MG63 (cell line): ENCODE measurements around the gene GOLGA6L10. TPM values are rescaled to one million over a fixed set of nuclear protein-coding genes. Genes with fewer than 3 reads are reported as not detected.
"Not testable (repeated sequence)": the region's sequence is repeated elsewhere in the genome, so short reads cannot be mapped to it uniquely, and the experiment has no call there.

Experiments
- DNase-seq: peaks from one replicate; pipeline ENCODE4 v3.0.0-alpha.2; 2020
- H3K27me3 ChIP-seq: fragments of 250-450 bp; sonication (Bioruptor Pico); 2 replicates; pipeline ENCODE4 v1.5.1; 2020; ENCODE audit warnings: mild to moderate bottlenecking, moderate library complexity
- H3K36me3 ChIP-seq: fragments of 250-450 bp; sonication (Bioruptor Pico); 2 replicates; pipeline ENCODE4 v1.5.1; 2020; ENCODE audit warnings: mild to moderate bottlenecking, moderate library complexity
- H3K4me3 ChIP-seq: fragments of 250-450 bp; sonication (Bioruptor Pico); 2 replicates; pipeline ENCODE4 v1.5.1; 2020; ENCODE audit warnings: mild to moderate bottlenecking, moderate library complexity
- H3K9me3 ChIP-seq: fragments of 250-450 bp; sonication (Bioruptor Pico); 2 replicates; pipeline ENCODE4 v1.5.1; 2020; ENCODE audit warnings: mild to moderate bottlenecking, moderate library complexity
- total RNA-seq: library from RNA; depleted of rRNA; stranded (reverse); fragments of >200 nt; shearing (Covaris generic); gene quantifications from 2 replicates; pipeline ENCODE4 v1.2.3, GENCODE V29; 2014; ENCODE audit warnings: low replicate concordance

Gene GOLGA6L10
- total RNA-seq, 1 experiment from 2014 or later = not detected

GRCh38 chr15:82354546-82354945 lies 5.3 kb upstream of the GOLGA6L10 start:
- not testable (repeated sequence) for DNase-seq

DNA sequence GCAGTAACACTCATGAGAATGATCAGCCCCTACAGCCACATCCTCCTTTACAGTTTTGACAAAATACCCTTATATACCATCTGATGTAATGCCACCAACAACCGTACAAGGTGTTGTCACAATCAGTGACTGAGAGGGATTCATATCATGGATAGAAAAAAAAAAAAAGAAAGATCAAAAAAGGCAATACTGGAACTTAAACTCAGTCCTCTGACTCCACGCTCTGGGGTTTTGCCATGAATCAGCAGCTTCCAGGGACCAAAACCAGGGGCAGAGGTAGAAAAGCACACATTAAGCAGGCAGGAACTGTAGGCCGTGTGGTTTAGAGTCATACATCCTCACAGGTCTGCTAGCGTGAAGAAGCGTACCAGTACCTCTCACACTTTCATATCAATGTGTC lies 1.6 kb downstream of the GOLGA6L10 start:
- not testable (repeated sequence) for H3K9me3 ChIP-seq, H3K4me3 ChIP-seq, H3K36me3 ChIP-seq, H3K27me3 ChIP-seq, DNase-seq

More at GRCh38 chr15:82354546-82354945, 5.3 kb upstream of the GOLGA6L10 start:
- H3K4me3 ChIP-seq, H3K36me3 ChIP-seq, H3K9me3 ChIP-seq, H3K27me3 ChIP-seq: not testable (repeated sequence)

- not testable (repeated sequence) for H3K9me3 ChIP-seq, H3K4me3 ChIP-seq, DNase-seq, H3K27me3 ChIP-seq, H3K36me3 ChIP-seq
These were observed 4.1 kb downstream of the GOLGA6L10 start for GRCh38 chr15:82345176-82345575.

GRCh38 chr15:82344421-82344820 lies 4.9 kb downstream of the GOLGA6L10 start:
- H3K4me3 ChIP-seq, H3K36me3 ChIP-seq, DNase-seq, H3K27me3 ChIP-seq, H3K9me3 ChIP-seq: not testable (repeated sequence)

- not testable (repeated sequence) for H3K4me3 ChIP-seq, DNase-seq, H3K36me3 ChIP-seq, H3K9me3 ChIP-seq, H3K27me3 ChIP-seq
These were observed 5.4 kb downstream of the GOLGA6L10 start for GRCh38 chr15:82343851-82344250.

- H3K27me3 ChIP-seq, H3K36me3 ChIP-seq: not testable (repeated sequence)
- peak; percentile 41 for DNase-seq
These were observed 6.5 kb downstream of the GOLGA6L10 start for GRCh38 chr15:82342632-82343374.

GRCh38 chr15:82338573-82338972 lies 10.7 kb downstream of the GOLGA6L10 start:
- not testable (repeated sequence) for H3K9me3 ChIP-seq, H3K36me3 ChIP-seq, H3K4me3 ChIP-seq, DNase-seq, H3K27me3 ChIP-seq

More at GRCh38 chr15:82342632-82343374, 6.5 kb downstream of the GOLGA6L10 start:
- not testable (repeated sequence) for H3K4me3 ChIP-seq, H3K9me3 ChIP-seq

DNA sequence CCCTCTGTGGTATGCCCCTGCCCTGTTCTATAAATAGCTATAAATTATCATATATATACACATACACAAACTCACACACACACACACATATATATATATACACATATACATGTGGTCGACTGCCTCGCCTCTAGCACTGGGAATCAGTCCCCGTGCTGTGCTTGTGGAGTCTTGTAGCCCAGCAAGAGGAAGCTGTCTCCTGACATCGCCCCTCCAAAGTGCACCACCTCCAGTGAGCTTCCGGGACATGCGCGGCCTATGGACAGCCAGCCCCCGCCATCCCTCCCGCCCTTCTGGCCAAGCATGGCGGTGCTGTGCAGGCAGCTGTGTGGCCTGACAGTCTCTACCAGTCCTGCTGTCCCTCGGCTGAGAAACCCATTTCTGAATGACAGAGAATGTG lies 11.2 kb downstream of the GOLGA6L10 start:
- H3K9me3 ChIP-seq, DNase-seq, H3K4me3 ChIP-seq, H3K36me3 ChIP-seq, H3K27me3 ChIP-seq: not testable (repeated sequence)

GRCh38 chr15:82337051-82337450 lies 12.2 kb downstream of the GOLGA6L10 start:
- H3K36me3 ChIP-seq, H3K27me3 ChIP-seq, H3K9me3 ChIP-seq, H3K4me3 ChIP-seq, DNase-seq: not testable (repeated sequence)

DNA sequence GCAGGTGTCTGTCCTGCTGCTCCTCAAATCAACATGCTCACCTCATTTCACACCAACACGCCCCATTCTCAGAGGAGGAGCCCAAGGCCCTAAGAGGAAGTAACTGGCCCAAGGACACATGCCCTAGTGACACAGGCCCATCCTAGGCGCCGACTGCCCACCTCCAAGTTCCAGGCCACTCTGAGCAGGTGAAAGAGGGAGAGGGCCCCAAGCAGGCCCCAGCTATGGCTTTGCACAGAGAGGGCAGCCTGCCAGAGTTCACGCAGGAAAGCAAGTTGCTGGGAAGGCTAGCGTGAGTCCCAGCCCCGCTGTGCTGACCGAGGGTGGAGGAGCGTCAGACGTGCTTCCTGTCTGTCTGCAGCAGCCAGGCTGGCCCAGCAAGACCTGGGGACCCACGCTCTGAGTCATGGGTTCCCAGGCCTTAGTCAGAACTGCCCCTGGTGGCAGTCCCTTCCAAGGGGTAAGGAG lies 13.1 kb downstream of the GOLGA6L10 start:
- DNase-seq, H3K4me3 ChIP-seq, H3K9me3 ChIP-seq: not testable (repeated sequence)

DNA sequence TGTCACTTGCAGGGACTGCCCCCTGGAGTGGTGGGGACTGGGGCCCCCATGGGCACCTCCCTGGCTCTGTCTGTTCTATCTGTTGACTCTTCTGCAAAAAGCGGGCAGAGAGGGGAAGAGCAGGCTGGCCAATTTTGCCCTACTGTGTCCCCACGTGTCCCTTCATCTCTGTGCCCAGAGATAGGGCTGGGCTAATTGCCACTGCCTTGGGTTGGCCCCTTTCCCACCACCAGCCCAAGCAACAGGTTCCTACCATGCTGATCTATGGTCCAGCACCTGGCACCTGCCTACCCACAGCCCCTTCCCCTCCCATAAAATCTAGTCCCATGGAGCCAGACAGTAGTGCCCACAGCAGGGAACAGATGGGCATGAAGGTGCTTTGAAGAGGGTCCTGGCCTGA lies 14.3 kb downstream of the GOLGA6L10 start:
- not testable (repeated sequence) for DNase-seq, H3K36me3 ChIP-seq, H3K9me3 ChIP-seq, H3K4me3 ChIP-seq, H3K27me3 ChIP-seq

More for the DNA sequence above, 13.1 kb downstream of the GOLGA6L10 start:
- not testable (repeated sequence) for H3K36me3 ChIP-seq, H3K27me3 ChIP-seq

DNA sequence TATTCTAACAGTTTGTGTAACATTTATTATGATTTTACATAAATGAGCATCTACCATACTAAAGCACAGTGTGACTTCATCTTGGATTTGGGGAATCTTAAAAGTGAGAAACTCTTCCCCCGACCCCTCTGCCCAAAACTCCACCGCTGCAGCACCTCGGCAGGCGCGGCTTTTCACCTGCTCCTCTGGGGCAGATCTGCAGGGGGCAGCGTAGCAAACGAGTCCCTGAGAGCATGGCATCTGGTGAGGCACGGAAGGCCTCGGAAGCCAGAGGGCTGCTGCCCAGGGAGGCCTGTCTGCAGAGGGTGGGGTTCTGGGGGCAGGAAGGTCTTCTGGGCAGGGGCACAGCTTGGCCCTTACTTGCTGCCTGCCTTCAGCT lies 14.7 kb downstream of the GOLGA6L10 start:
- not testable (repeated sequence) for H3K9me3 ChIP-seq, H3K36me3 ChIP-seq, H3K27me3 ChIP-seq, DNase-seq, H3K4me3 ChIP-seq

DNA sequence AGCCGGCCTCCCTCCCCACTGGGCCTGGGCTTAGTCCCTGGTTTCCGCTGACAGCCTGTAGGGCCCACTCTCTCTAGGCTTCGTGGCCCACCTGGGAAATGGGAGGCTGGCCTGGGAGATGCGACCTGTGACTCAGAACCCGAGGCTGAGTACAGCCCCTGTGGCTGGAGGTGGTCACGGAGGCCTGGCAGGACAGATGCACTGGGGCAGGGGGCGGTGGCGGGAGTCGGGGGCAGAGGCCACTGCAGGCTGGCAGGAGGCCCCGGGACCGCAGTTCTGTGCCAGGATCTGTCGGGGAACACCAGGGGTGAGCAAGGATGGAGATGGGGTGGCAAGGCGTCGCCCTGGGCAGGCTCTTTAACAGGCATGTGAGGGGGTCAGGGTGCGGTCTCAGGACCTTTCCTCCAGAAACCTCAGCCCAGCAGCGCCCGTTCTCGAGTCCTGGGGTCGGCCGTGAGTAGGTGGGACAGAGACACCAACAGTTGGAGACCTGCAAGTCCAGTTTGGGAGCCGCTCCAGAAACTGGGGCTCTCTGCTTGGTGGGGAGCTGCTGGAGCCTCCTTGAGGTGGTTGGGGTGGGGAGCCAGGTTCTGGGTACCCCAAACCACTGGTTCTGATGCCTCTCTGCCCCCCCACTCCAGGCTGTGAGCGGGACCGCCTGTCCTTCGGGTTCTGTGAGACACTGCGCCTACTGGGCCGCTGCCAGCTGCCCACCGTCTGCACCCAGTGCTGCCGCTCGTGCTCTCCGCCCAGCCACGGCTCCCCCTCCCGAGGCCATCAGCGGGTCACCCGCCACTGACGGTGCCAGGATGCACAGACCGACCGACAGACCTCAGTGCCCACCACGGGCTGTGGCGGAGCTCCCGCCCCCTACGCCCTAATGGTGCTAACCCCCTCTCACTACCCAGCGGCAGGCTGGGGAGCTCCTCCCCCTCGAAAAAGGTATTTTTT lies 15.4 kb downstream of the GOLGA6L10 start:
- DNase-seq, H3K4me3 ChIP-seq, H3K27me3 ChIP-seq, H3K9me3 ChIP-seq, H3K36me3 ChIP-seq: not testable (repeated sequence)

GRCh38 chr15:82332711-82333602 lies 16.3 kb downstream of the GOLGA6L10 start:
- H3K36me3 ChIP-seq, H3K9me3 ChIP-seq, DNase-seq, H3K27me3 ChIP-seq, H3K4me3 ChIP-seq: not testable (repeated sequence)

GRCh38 chr15:82331576-82332304 lies 17.5 kb downstream of the GOLGA6L10 start:
- not testable (repeated sequence) for H3K27me3 ChIP-seq, DNase-seq, H3K4me3 ChIP-seq, H3K36me3 ChIP-seq, H3K9me3 ChIP-seq

- H3K9me3 ChIP-seq, H3K27me3 ChIP-seq, DNase-seq, H3K36me3 ChIP-seq, H3K4me3 ChIP-seq: not testable (repeated sequence)
These were observed 18.4 kb downstream of the GOLGA6L10 start for GRCh38 chr15:82330921-82331320.
